ENCODE results near the gene C21orf91. TPM values are rescaled to one million over a fixed set of nuclear protein-coding genes. Genes with fewer than 3 reads are reported as not detected.

Gene C21orf91
- total RNA-seq, 1 donor from 2014 or later, result 35.8 TPM

- Mint-ChIP-seq H3K4me3 (no peak overlapping the region), H3K36me3 (peaks cover 24% of the 10 kb centered on the region), H3K4me1 (ENCODE audit: unreplicated experiment) (peaks cover 7% of the 10 kb centered on the region), H3K9me3 (peaks cover 5% of the 10 kb centered on the region), H3K27ac (no peak overlapping the region), H3K27me3 (no peaks in the 10 kb centered on the region)
- no peak for TF ChIP-seq CTCF (conservative IDR thresholded peaks at IDR 0.05)
- DNase-seq (ENCODE audit: extremely low spot score, unreplicated experiment), result no peak
These were observed 20.4 kb downstream of the C21orf91 start for GRCh38 chr21:17798796-17799195.

- DNase-seq (ENCODE audit: extremely low spot score, unreplicated experiment), result no peak
- H3K36me3 Mint-ChIP-seq, result peaks cover 26% of the 10 kb centered on the region
- no peak for TF ChIP-seq CTCF (conservative IDR thresholded peaks at IDR 0.05)
- no peaks in the 10 kb centered on the region for H3K27me3 Mint-ChIP-seq
- no peak overlapping the region for H3K27ac Mint-ChIP-seq
- H3K9me3 Mint-ChIP-seq, result peaks cover 5% of the 10 kb centered on the region
- H3K4me3 Mint-ChIP-seq, result no peak overlapping the region
- peaks cover 7% of the 10 kb centered on the region for H3K4me1 Mint-ChIP-seq (ENCODE audit: unreplicated experiment)
These were observed 21.2 kb downstream of the C21orf91 start for GRCh38 chr21:17797967-17798366.

GRCh38 chr21:17796503-17796902, 22.7 kb downstream of the C21orf91 start:
- H3K27me3 Mint-ChIP-seq, result no peaks in the 10 kb centered on the region
- no peak overlapping the region for H3K27ac Mint-ChIP-seq
- no peak overlapping the region for H3K4me3 Mint-ChIP-seq
- no peak for DNase-seq (ENCODE audit: extremely low spot score, unreplicated experiment)
- TF ChIP-seq CTCF (conservative IDR thresholded peaks at IDR 0.05), result no peak
- peaks cover 19% of the 10 kb centered on the region for H3K36me3 Mint-ChIP-seq
- H3K9me3 Mint-ChIP-seq, result no peaks in the 10 kb centered on the region
- peaks cover 7% of the 10 kb centered on the region for H3K4me1 Mint-ChIP-seq (ENCODE audit: unreplicated experiment)

GRCh38 chr21:17796037-17796403, 23.1 kb downstream of the C21orf91 start:
- Mint-ChIP-seq H3K27ac (no peak overlapping the region), H3K36me3 (peaks cover 19% of the 10 kb centered on the region), H3K4me3 (no peak overlapping the region), H3K9me3 (no peaks in the 10 kb centered on the region), H3K27me3 (no peaks in the 10 kb centered on the region), H3K4me1 (ENCODE audit: unreplicated experiment) (peaks cover 7% of the 10 kb centered on the region)
- DNase-seq (ENCODE audit: extremely low spot score, unreplicated experiment), result no peak
- no peak for TF ChIP-seq CTCF (conservative IDR thresholded peaks at IDR 0.05)

- Mint-ChIP-seq H3K4me1 (ENCODE audit: unreplicated experiment) (peaks cover 7% of the 10 kb centered on the region), H3K9me3 (no peaks in the 10 kb centered on the region), H3K36me3 (peaks cover 24% of the 10 kb centered on the region), H3K4me3 (no peak overlapping the region), H3K27ac (no peak overlapping the region), H3K27me3 (no peaks in the 10 kb centered on the region)
- no peak for TF ChIP-seq CTCF (conservative IDR thresholded peaks at IDR 0.05)
- no peak for DNase-seq (ENCODE audit: extremely low spot score, unreplicated experiment)
These were observed 23.8 kb downstream of the C21orf91 start for GRCh38 chr21:17795146-17796036.
